A549 (cell line): Measurements from ENCODE around the gene ATP7B. TPM values are rescaled to one million over a fixed set of nuclear protein-coding genes. Genes with fewer than 3 reads are reported as not detected.

Experiments
- ATAC-seq, 2 experiments: fragments of 200-7000 bp in 1 of 2; fragments of >200 bp in 1 of 2; cut with Nextera tagmentation in 1 of 2; cut with Tn5 transposase in 1 of 2; 3 replicates each; pipeline versions ENCODE4 v1.8.0 to v1.9.1; 2018 to 2020; ENCODE audit warnings: mild to moderate bottlenecking in 1 of 2, moderate library complexity in 1 of 2
- CTCF ChIA-PET: fragments of 300-600 bp; sonication (Branson Sonifier 250); formaldehyde crosslinking; extraction: SDS; loops from one replicate; lab custom pipeline; 2021; ENCODE audit warnings: antibody characterized with exemption, inconsistent platforms; lab: Yijun Ruan, JAX
- POLR2A ChIA-PET: fragments of 350-600 bp; formaldehyde crosslinking; extraction: SDS; loops from one replicate; lab custom pipeline; 2021; ENCODE audit warnings: antibody characterized with exemption, inconsistent platforms; lab: Yijun Ruan, JAX
- DNase-seq, 2 experiments: peaks; one replicate each; pipeline versions ENCODE4 v3.0.0 to v3.0.0-alpha.2; 2011 to 2016; ENCODE audit warnings: low read depth in 1 of 2, low spot score in 1 of 2
- FAIRE-seq: peaks from 2 replicates; lab custom pipeline; 2011; peaks lifted over from hg19 to GRCh38; lab: Jason Lieb, UNC
- H3K27ac ChIP-seq, 2 experiments: fragments of >200 bp; sonication (Bioruptor Twin); formaldehyde crosslinking; 3 replicates each; pipeline ENCODE4 v1.5.1; 2016 to 2017
- H3K4me1 ChIP-seq: fragments of >200 bp; sonication (Bioruptor Twin); formaldehyde crosslinking; 3 replicates; pipeline ENCODE4 v1.6.1; 2016
- H3K4me2 ChIP-seq: fragments of >200 bp; sonication (Bioruptor Twin); formaldehyde crosslinking; 3 replicates; pipeline ENCODE4 v1.6.1; 2016
- H3K4me3 ChIP-seq: fragments of >200 bp; sonication (Bioruptor Twin); formaldehyde crosslinking; 3 replicates; pipeline ENCODE4 v1.5.1; 2016
- H3K9me3 ChIP-seq: fragments of >200 bp; sonication (Bioruptor Twin); formaldehyde crosslinking; 3 replicates; pipeline ENCODE4 v1.6.1; 2016
- CBX2 ChIP-seq: fragments of 200-600 bp; sonication (generic); IDR thresholded peaks from 2 replicates; pipeline ENCODE4 v1.6.1; 2016; ENCODE audit warnings: low read depth, mild to moderate bottlenecking, borderline replicate concordance
- EHF ChIP-seq: fragments of 250-450 bp; sonication (Bioruptor Pico); IDR thresholded peaks from 2 replicates; pipeline ENCODE4 v1.5.0; 2020; ENCODE audit warnings: mild to moderate bottlenecking
- EHMT2 ChIP-seq: fragments of 200-600 bp; sonication (generic); IDR thresholded peaks from 2 replicates; pipeline ENCODE4 v1.6.1; 2016; ENCODE audit warnings: antibody characterized with exemption, low read depth, mild to moderate bottlenecking, moderate library complexity
- EP300 ChIP-seq, 2 experiments: fragments of >200 bp; sonication (Bioruptor Twin); formaldehyde crosslinking; IDR thresholded peaks; 2 replicates in 1 of 2; 3 replicates in 1 of 2; pipeline ENCODE4 v1.6.1; 2016 to 2017
- FOSB ChIP-seq: fragments of 250-450 bp; sonication (Bioruptor Pico); IDR thresholded peaks from 2 replicates; pipeline ENCODE4 v1.5.0; 2020; ENCODE audit warnings: mild to moderate bottlenecking, moderate library complexity
- FOSL2 ChIP-seq, 2 experiments: fragments of 450-650 bp in 1 of 2; fragments of >200 bp in 1 of 2; sonication (Bioruptor Twin) in 1 of 2; formaldehyde crosslinking; IDR thresholded peaks; 2 replicates each; pipeline versions ENCODE4 v1.5.0 to v1.6.1; 2016 to 2020; ENCODE audit warnings: mild to moderate bottlenecking in 1 of 2, moderate library complexity in 1 of 2
- FOXS1 ChIP-seq: fragments of 250-450 bp; sonication (Bioruptor Pico); IDR thresholded peaks from 2 replicates; pipeline ENCODE4 v1.5.0; 2020; ENCODE audit warnings: mild to moderate bottlenecking, moderate library complexity
- GATA3 ChIP-seq: IDR thresholded peaks from 2 replicates; pipeline ENCODE4 v1.6.1; 2012; ENCODE audit warnings: borderline replicate concordance
- HDAC2 ChIP-seq: fragments of 200-600 bp; sonication (generic); IDR thresholded peaks from 2 replicates; pipeline ENCODE4 v1.6.1; 2016
- HEYL ChIP-seq: fragments of 250-450 bp; sonication (Bioruptor Pico); IDR thresholded peaks from 2 replicates; pipeline ENCODE4 v1.8.0; 2021; ENCODE audit warnings: mild to moderate bottlenecking, moderate library complexity
- HOXB5 ChIP-seq: fragments of 250-450 bp; sonication (Bioruptor Pico); IDR thresholded peaks from 2 replicates; pipeline ENCODE4 v1.5.0; 2020; ENCODE audit warnings: mild to moderate bottlenecking, moderate library complexity
- JUN ChIP-seq, 2 experiments: fragments of >200 bp; sonication (Bioruptor Twin); formaldehyde crosslinking; IDR thresholded peaks; 2 replicates in 1 of 2; 3 replicates in 1 of 2; pipeline ENCODE4 v1.6.1; 2016 to 2017
- JUNB ChIP-seq: fragments of >200 bp; sonication (Bioruptor Twin); formaldehyde crosslinking; IDR thresholded peaks from 2 replicates; pipeline ENCODE4 v1.6.1; 2016
- KDM1A ChIP-seq: fragments of 200-600 bp; sonication (generic); IDR thresholded peaks from 2 replicates; pipeline ENCODE4 v1.6.1; 2016; ENCODE audit warnings: low read depth, mild to moderate bottlenecking
- KDM5A ChIP-seq: fragments of 200-600 bp; sonication (generic); IDR thresholded peaks from 2 replicates; pipeline ENCODE4 v1.6.1; 2016; ENCODE audit warnings: antibody characterized with exemption, mild to moderate bottlenecking
- MAFK ChIP-seq: fragments of 450-650 bp; IDR thresholded peaks from 2 replicates; pipeline ENCODE4 v1.6.1; 2014; ENCODE audit not compliant: partially characterized antibody
- MYC ChIP-seq: IDR thresholded peaks from 2 replicates; pipeline ENCODE4 v1.6.1; 2012; ENCODE audit warnings: mild to moderate bottlenecking, inconsistent platforms, low read length, improper control_type of control experiment, borderline replicate concordance
- NFE2L2 ChIP-seq: fragments of 150-350 bp; conservative IDR thresholded peaks from 2 replicates; pipeline ENCODE4 v1.6.1; 2014; ENCODE audit warnings: low read length
- NPAS2 ChIP-seq: fragments of 250-450 bp; sonication (Bioruptor Pico); IDR thresholded peaks from 2 replicates; pipeline ENCODE4 v1.8.0; 2022; ENCODE audit warnings: mild to moderate bottlenecking, moderate library complexity, borderline replicate concordance
- NR3C1 ChIP-seq: fragments of >200 bp; sonication (Bioruptor Twin); formaldehyde crosslinking; IDR thresholded peaks from 3 replicates; pipeline ENCODE4 v1.6.1; 2017
- POLR2A ChIP-seq: IDR thresholded peaks from 2 replicates; pipeline ENCODE4 v1.6.1; 2012; ENCODE audit warnings: mild to moderate bottlenecking, low read length
- POLR2AphosphoS2 ChIP-seq: conservative IDR thresholded peaks from 2 replicates; pipeline ENCODE4 v1.6.1; 2012; ENCODE audit warnings: low read length, improper control_type of control experiment, inconsistent platforms
- RAD21 ChIP-seq, 2 experiments: fragments of >200 bp in 1 of 2; sonication (Bioruptor Twin) in 1 of 2; formaldehyde crosslinking in 1 of 2; IDR thresholded peaks in 1 of 2; conservative IDR thresholded peaks in 1 of 2; 2 replicates in 1 of 2; 3 replicates in 1 of 2; pipeline ENCODE4 v1.6.1; 2012 to 2018; ENCODE audit warnings: inconsistent platforms in 1 of 2
- RFX5 ChIP-seq: fragments of 450-650 bp; IDR thresholded peaks from 2 replicates; pipeline ENCODE4 v1.7.1; 2014; ENCODE audit warnings: antibody characterized with exemption, mild to moderate bottlenecking, moderate library complexity
- RNF2 ChIP-seq: fragments of 200-600 bp; sonication (generic); IDR thresholded peaks from 2 replicates; pipeline ENCODE4 v1.6.1; 2016; ENCODE audit warnings: low read depth, mild to moderate bottlenecking, antibody characterized with exemption, moderate library complexity, borderline replicate concordance
- SMC3 ChIP-seq: fragments of >200 bp; sonication (Bioruptor Twin); formaldehyde crosslinking; IDR thresholded peaks from 3 replicates; pipeline ENCODE4 v1.6.1; 2018; ENCODE audit warnings: inconsistent platforms
- ZSCAN20 ChIP-seq: fragments of 250-450 bp; sonication (Bioruptor Pico); IDR thresholded peaks from 2 replicates; pipeline ENCODE4 v1.8.0; 2022; ENCODE audit warnings: mild to moderate bottlenecking, moderate library complexity
- WGBS: methylation state at CpG from one replicate; pipeline ENCODE4 v1.1.6; 2017; ENCODE audit errors: missing lambda C conversion rate; 5-methylcytosine and 5-hydroxymethylcytosine counted together
- polyA plus RNA-seq, 4 experiments: library from polyadenylated mRNA; depleted of rRNA in 3 of 4; stranded (reverse); fragments of >200 nt; fragmentation: RNase III in 1 of 4; extraction: RNeasy Plus Mini Kit Qiagen cat#74134 plus additional on column Dnase treatment in 1 of 4; gene quantifications; 2 replicates in 3 of 4; 3 replicates in 1 of 4; pipeline ENCODE4 v1.2.3, GENCODE V29; 2011 to 2017
- TF ChIP-seq, protein P1 (sequence below): IDR thresholded peaks from 2 replicates; pipeline ENCODE4 v1.6.1; 2012
- TF ChIP-seq, protein P2 (sequence below): fragments of 250-450 bp; sonication (Bioruptor Pico); IDR thresholded peaks from 2 replicates; pipeline ENCODE4 v1.5.0; 2020; ENCODE audit warnings: low read depth, mild to moderate bottlenecking, moderate library complexity
- TF ChIP-seq, protein P3 (sequence below): fragments of >200 bp; sonication (Bioruptor Twin); formaldehyde crosslinking; IDR thresholded peaks from 3 replicates; pipeline ENCODE4 v1.5.1; 2016
- TF ChIP-seq, protein P4 (sequence below): fragments of >200 bp; sonication (Bioruptor Twin); formaldehyde crosslinking; IDR thresholded peaks from 3 replicates; pipeline ENCODE4 v1.6.1; 2016

The ATP7B gene
- polyA plus RNA-seq, 2 of the 4 experiments (the other 2 are of a cell fraction): 2.8 to 3.9 TPM

DNA sequence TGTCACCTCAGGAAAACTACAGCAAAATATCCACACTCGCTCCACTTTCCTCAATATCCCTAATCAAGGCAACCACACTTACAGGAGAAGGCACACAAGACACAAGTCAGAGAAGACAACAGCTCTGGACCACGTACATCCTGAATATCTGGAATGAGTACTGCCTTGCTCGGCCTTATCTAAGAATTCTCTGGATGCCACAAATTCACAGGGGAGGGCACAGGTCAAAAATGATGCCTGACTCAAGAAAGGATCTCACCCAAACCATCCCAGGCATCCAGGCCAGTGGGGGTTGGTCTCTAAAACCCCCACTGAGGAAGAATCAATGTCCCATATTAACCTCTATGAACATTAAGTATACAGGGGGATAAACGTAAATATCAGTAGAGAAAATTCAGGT is 29.9 kb downstream of the ATP7B start:
- ChIA-PET POLR2A (no interaction called here), CTCF (no interaction called here)
- no peak for TF ChIP-seq GATA3
- TF ChIP-seq RAD21 (conservative IDR thresholded peaks at IDR 0.05 in 1 of 2, IDR thresholded peaks at IDR 0.05 in 1 of 2): no peak
- TF ChIP-seq, protein P1, sequence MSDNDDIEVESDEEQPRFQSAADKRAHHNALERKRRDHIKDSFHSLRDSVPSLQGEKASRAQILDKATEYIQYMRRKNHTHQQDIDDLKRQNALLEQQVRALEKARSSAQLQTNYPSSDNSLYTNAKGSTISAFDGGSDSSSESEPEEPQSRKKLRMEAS: no peak
- no peak for TF ChIP-seq HDAC2
- TF ChIP-seq CBX2: no peak
- TF ChIP-seq KDM5A: no peak
- TF ChIP-seq NPAS2 (CRISPR knock-in tag): no peak
- no peak for TF ChIP-seq MYC
- no peak for TF ChIP-seq POLR2AphosphoS2
- TF ChIP-seq HOXB5 (CRISPR knock-in tag): no peak
- TF ChIP-seq FOSB (CRISPR knock-in tag): no peak
- no peak for TF ChIP-seq EHF (CRISPR knock-in tag)
- TF ChIP-seq POLR2A: no peak
- TF ChIP-seq, protein P2, sequence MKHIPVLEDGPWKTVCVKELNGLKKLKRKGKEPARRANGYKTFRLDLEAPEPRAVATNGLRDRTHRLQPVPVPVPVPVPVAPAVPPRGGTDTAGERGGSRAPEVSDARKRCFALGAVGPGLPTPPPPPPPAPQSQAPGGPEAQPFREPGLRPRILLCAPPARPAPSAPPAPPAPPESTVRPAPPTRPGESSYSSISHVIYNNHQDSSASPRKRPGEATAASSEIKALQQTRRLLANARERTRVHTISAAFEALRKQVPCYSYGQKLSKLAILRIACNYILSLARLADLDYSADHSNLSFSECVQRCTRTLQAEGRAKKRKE: no peak
- TF ChIP-seq ZSCAN20 (CRISPR knock-in tag): no peak
- TF ChIP-seq EP300 (IDR thresholded peaks at IDR 0.05): no peak
- TF ChIP-seq FOXS1: no peak
- no peak for TF ChIP-seq JUNB
- TF ChIP-seq RNF2: no peak
- TF ChIP-seq MAFK: no peak
- Histone ChIP-seq H3K9me3 (no peaks in the 10 kb centered on the region), H3K4me3 (no peak overlapping the region), H3K27ac (no peak overlapping the region), H3K4me1 (no peaks in the 10 kb centered on the region), H3K4me2 (no peak overlapping the region)
- DNase-seq (no peak), FAIRE-seq (no peak), ATAC-seq (no peak)
- WGBS: 62% methylated on average over 4 of the region's 4 CpGs

DNA sequence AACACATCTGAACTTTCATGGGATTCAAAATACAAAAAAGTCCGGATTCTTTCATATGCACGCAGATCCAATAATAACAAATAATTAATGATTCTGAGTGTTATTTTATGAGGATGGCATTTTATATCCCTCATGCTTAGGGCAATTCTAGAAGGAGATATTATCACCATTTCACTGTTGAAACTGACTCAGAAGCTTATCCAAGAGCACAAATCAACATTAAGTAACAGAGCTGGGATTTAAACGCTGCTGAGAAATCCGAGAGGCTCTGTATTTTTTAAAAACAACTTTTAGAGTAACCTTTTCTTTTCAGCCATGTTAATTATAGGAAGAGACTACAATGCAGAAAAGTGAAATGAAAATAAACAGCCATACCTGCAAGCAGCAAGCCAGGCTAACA is 30.3 kb downstream of the ATP7B start:
- 57% methylated on average over 4 of the region's 4 CpGs for WGBS
- FAIRE-seq (no peak), ATAC-seq (no peak), DNase-seq (no peak)
- no peak overlapping the region for H3K4me2 ChIP-seq
- TF ChIP-seq, protein P3, sequence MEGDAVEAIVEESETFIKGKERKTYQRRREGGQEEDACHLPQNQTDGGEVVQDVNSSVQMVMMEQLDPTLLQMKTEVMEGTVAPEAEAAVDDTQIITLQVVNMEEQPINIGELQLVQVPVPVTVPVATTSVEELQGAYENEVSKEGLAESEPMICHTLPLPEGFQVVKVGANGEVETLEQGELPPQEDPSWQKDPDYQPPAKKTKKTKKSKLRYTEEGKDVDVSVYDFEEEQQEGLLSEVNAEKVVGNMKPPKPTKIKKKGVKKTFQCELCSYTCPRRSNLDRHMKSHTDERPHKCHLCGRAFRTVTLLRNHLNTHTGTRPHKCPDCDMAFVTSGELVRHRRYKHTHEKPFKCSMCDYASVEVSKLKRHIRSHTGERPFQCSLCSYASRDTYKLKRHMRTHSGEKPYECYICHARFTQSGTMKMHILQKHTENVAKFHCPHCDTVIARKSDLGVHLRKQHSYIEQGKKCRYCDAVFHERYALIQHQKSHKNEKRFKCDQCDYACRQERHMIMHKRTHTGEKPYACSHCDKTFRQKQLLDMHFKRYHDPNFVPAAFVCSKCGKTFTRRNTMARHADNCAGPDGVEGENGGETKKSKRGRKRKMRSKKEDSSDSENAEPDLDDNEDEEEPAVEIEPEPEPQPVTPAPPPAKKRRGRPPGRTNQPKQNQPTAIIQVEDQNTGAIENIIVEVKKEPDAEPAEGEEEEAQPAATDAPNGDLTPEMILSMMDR: no peak
- TF ChIP-seq FOSL2 (IDR thresholded peaks at IDR 0.05) (no peak), FOSL2 (CRISPR knock-in tag; IDR thresholded peaks at IDR 0.05) (no peak), RFX5 (no peak), HDAC2 (no peak), POLR2AphosphoS2 (no peak)
- no peaks in the 10 kb centered on the region for H3K4me1 ChIP-seq
- POLR2A ChIA-PET: no interaction called here
- CTCF ChIA-PET: no interaction called here
- no peak overlapping the region for H3K27ac ChIP-seq
- no peaks in the 10 kb centered on the region for H3K9me3 ChIP-seq
- H3K4me3 ChIP-seq: no peak overlapping the region

DNA sequence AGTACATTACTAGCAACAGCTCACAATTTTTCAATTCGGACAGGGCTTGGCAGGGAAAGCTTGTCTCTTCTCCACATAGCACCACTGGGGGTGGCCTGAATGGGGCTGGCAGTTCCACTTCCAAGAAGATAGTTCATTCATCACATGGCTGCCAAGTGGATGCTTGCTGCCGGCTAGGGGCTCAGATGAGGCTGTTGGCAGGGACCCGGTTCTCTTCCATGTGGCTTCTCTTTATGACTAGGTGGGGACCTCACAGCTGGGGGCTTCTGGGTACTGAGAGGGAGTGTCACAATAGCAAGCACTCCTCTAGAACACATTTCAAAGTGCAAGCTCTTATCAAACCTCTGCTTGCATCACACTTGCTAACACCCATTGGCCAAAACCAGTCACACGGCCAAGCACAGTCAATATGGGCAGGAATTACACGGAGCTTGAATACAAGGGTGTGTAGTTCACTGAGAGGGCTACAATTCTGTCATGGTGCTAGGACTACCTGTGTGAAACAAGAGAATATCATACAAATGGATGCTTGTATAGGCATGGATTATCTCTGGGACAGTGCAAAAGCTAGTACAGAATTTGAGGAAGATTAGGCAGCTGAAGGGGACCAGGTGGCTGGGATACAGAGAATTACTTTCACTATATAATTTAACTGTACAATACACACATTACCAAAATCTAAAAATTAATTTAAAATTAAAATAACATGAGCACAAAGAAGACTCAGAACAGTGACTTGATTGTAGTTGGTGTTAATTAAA is 32.3 kb downstream of the ATP7B start:
- 51% methylated on average over 5 of the region's 5 CpGs for WGBS
- H3K4me3 ChIP-seq: no peak overlapping the region
- ChIA-PET POLR2A (no interaction called here), CTCF (interaction anchor here (1.0 kb wide), 1 partner anchor 22 kb away, joined by 4 read pairs; no protein-coding TSS in a partner anchor)
- ATAC-seq: no peak
- H3K9me3 ChIP-seq: no peaks in the 10 kb centered on the region
- DNase-seq: no peak
- FAIRE-seq: no peak
- H3K4me1 ChIP-seq: no peaks in the 10 kb centered on the region
- TF ChIP-seq FOSB (CRISPR knock-in tag): no peak
- TF ChIP-seq, protein P1: no peak
- TF ChIP-seq MYC: no peak
- no peak for TF ChIP-seq RAD21 (conservative IDR thresholded peaks at IDR 0.05 in 1 of 2, IDR thresholded peaks at IDR 0.05 in 1 of 2)
- no peak for TF ChIP-seq EP300 (IDR thresholded peaks at IDR 0.05)
- no peak for TF ChIP-seq NR3C1
- no peak for TF ChIP-seq FOSL2 (IDR thresholded peaks at IDR 0.05)
- TF ChIP-seq FOSL2 (CRISPR knock-in tag; IDR thresholded peaks at IDR 0.05): no peak
- no peak for TF ChIP-seq NFE2L2
- TF ChIP-seq SMC3: no peak
- TF ChIP-seq RNF2: no peak
- TF ChIP-seq EHMT2: no peak
- no peak for TF ChIP-seq JUN (IDR thresholded peaks at IDR 0.05)
- TF ChIP-seq HEYL (CRISPR knock-in tag): no peak
- TF ChIP-seq HOXB5 (CRISPR knock-in tag): no peak
- TF ChIP-seq JUNB: no peak
- TF ChIP-seq, protein P4, sequence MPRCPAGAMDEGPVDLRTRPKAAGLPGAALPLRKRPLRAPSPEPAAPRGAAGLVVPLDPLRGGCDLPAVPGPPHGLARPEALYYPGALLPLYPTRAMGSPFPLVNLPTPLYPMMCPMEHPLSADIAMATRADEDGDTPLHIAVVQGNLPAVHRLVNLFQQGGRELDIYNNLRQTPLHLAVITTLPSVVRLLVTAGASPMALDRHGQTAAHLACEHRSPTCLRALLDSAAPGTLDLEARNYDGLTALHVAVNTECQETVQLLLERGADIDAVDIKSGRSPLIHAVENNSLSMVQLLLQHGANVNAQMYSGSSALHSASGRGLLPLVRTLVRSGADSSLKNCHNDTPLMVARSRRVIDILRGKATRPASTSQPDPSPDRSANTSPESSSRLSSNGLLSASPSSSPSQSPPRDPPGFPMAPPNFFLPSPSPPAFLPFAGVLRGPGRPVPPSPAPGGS: no peak
- no peak for TF ChIP-seq KDM1A
- TF ChIP-seq POLR2A: no peak
- no peak for TF ChIP-seq GATA3
- H3K4me2 ChIP-seq: no peak overlapping the region
- H3K27ac ChIP-seq: no peak overlapping the region
